B cell (primary cell): ENCODE results near the gene GJC1.

Experiments used
- CTCF ChIP-seq: fragments of 200-600 bp; IDR thresholded peaks from one replicate; pipeline ENCODE4 v1.8.0; 2022; ENCODE audit warnings: antibody characterized with exemption, mild to moderate bottlenecking
- EZH2 ChIP-seq: IDR thresholded peaks from 2 replicates; pipeline ENCODE4 v1.6.1; 2012; ENCODE audit warnings: borderline replicate concordance, low read depth, mild to moderate bottlenecking, moderate library complexity, low read length; ENCODE audit not compliant: insufficient read depth, poor library complexity, severe bottlenecking

- no peak for TF ChIP-seq CTCF
- no peak for TF ChIP-seq EZH2
These were observed 48.3 kb downstream of the GJC1 start for GRCh38 chr17:44781551-44782325.
